Activated T-helper 1 cell treated with Interleukin-2 at 50 U/mL for 16 hours (primary cell): Measurements from ENCODE around the gene ATP6V0A1.
"Not testable (repeated sequence)": the region's sequence is repeated elsewhere in the genome, so short reads cannot be mapped to it uniquely, and the experiment has no call there.

Experiments
- DNase-seq: peaks from one replicate; pipeline ENCODE4 v3.0.0-alpha.2; 2020; ENCODE audit warnings: low read depth

The ATP6V0A1 gene

DNA sequence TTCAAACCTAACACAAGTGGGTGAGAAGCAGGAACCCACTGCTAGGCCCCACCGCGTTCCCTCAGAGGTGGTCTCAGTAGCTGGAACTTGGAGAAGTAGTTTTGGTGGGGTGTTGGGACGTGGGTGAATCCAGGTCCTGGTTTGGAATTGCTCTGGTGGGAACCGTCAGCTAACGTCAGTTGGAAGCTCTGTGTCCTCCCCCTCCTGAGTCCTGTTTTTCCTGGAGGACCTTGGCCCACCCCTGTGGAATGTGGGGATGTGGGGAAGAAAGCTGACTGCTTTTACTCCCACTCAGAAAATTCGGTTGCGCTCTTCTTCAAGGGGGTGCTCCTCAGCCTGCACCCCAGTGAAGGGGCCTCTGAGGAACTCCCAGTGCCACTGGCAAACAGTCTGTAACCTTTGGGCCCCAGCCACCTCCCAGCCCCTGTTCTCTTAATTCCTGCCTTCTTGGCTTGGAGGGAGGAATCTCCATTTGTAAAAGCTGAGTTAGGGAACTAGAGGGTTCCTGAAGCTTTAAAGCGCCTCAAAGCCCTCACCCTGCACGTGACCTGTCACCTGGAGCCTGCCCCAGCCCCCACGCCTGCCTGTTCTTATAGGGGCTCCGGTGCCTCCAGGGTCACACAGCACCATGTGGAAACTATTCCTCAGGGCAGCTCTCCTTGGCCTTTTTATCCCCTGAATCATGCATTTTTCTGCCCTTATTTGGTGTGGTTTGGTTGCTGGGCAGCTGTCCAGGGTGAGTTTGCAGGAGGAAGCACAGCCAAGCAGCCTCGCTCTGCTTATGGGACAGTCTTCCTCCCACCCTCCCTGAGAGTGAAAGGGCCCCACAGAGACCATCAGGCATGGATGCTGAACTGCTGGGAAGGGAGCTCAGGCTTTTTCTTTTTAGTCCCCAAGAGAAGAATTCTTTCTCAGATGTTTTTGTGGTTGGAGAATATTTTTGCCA is 61.1 kb downstream of the ATP6V0A1 start:
- no peak for DNase-seq

DNA sequence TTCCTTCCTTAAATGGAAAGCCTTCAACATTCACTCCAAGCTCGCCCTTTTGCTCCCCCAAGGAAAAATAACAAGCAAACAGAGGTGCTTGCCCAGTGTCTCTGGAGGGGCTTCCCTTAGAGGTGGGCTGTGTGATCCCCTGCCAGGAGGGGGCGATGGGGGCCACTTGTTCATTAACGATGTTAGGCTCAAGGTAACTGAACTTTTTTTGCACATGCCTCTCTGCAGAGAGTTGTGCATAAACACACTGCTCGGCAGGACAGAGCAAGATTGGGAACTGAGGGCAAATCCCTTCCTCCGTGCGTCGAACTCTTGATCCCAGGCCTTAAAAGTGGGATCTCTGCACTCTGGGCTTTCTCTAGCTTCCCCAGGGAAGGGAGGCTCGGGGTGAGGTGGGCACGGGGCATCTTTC is 61.9 kb downstream of the ATP6V0A1 start:
- DNase-seq: no peak

GRCh38 chr17:42521036-42521435 is 62.4 kb downstream of the ATP6V0A1 start:
- DNase-seq: no peak

DNA sequence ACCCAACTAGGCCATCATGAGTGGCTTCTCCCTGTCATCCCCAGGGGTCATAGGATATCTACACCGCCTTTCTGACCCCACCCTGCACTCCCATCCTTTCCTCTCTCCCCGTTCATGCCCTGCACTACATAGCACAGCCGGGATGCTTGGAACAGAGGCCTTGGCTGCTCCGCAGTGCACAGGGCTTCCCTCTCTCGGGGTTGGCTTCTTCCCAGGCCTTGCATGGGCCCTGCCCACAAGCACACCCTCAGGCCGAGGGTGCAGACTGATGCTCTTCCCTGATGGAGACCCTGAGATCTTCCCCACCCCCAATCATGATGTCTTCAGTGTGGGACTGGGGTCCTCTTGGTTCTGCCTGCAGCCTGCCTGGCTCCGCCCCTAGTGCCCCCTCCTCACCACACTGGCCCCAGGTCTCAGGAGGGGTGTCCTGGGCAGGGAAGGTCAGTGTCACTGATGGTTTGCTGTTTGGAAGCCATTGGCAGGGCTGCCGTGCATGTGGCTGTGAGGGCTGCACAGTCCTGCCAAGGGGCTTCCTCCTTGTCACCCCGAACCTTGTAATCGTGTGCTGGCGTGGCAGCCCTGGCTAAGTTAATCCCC is 63.1 kb downstream of the ATP6V0A1 start:
- no peak for DNase-seq

DNA sequence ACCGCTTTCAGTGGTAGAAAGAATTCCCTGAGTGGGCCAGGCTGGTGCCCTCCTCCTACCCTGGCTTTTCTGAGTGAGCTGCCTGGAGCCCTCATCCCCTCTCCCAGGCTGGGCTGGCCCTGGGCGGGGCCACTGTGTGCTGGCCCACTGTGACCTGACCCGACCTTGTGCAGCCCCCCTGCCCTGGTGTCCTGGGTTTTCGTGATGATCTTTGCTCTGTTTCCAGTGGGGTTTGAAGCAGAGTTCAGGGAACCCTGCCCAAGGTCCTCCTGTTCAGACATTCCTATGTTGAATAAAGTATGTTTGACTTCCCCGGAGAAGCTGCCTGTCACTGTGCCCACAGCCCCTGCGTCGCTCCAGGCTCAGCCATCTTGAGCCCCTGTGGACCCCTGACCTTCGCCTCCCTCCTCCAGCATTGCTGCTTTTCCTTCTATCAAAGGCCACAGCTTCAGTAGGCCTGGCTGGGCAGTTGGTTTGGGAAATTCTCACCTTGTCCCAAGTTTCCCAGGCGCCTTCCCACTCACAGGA is 63.6 kb downstream of the ATP6V0A1 start:
- DNase-seq: no peak

DNA sequence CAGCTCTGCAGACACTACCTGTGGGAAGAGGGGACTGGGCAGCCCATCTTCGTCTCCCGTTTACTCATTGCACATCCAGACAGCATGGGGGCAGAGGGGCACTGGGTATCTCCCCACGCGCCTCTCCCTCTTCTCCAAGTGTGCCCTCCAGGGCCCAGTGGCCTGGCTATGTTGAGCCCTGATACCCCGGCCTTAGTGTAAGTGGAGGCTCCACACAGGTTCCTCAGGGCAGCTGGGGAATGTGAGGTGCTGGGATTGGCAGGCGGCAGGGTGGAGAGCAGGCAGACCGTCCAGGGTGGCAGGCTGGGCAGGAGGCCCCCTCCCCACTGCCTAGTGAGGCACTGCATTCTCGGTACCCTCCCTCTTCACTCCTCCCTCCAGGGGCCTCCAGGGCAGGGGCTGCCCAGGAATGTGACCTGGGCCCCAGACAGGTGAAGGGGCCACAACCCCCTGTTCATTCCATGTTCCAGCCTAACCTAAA is 64.2 kb downstream of the ATP6V0A1 start:
- no peak for DNase-seq

DNA sequence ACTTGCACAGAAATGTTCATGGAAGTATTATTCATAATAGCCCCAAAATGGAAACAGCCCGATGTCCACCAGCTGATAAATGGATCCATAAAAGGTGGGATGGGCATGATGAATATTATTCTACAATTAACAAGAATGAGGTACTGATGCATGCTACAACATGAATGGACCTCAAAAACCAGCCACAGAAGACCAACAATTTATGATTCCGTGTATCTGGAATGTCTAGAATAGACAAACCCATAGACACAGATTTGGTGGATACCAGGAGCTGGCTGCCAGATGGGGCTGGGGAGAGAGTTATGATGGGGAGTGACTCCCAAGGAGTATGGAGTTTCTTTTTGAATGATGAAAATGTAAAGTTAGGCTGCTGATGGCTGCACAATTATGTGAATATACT is 66.5 kb downstream of the ATP6V0A1 start:
- DNase-seq: no peak

DNA sequence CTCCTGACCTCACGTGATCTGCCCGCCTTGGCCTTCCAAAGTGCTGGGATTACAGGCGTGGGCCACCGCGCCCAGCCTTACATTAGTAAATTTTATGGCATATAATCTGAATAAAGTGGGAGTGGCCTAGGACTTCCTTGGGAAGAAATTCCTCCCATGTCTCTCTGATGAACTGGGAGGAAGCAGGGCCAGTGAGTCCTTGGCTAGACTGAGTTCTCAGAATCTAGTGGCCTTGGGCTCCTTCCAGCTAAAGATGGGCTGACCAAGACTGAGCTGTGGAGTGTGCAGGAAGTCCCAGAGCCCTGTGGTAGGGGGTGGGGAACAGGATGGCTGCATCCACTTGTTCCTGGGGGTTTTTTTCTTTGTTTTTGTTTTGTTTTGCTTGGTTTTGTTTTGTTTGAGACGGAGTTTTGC is 67.4 kb downstream of the ATP6V0A1 start:
- no peak for DNase-seq

GRCh38 chr17:42527932-42528331 is 69.3 kb downstream of the ATP6V0A1 start:
- DNase-seq: no peak

DNA sequence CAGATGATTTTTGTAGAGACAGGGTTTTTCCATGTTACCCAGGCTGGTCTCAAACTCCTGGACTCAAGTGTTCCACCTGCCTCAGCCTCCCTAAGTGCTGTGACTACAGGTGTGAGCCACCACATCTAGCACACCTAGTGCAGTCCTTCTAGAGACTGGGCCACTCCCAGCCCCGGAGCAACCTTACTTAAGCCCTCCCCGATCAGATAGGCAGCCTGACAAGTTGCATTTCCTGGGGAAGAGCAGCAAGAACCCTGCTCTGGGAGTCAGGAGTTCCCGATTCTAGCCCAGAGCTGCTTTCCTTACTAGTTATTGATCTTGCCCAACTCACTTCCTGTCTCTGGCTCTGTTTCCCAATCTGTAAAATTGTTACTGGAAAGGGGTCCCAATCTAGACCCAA is 70.4 kb downstream of the ATP6V0A1 start:
- no peak for DNase-seq

DNA sequence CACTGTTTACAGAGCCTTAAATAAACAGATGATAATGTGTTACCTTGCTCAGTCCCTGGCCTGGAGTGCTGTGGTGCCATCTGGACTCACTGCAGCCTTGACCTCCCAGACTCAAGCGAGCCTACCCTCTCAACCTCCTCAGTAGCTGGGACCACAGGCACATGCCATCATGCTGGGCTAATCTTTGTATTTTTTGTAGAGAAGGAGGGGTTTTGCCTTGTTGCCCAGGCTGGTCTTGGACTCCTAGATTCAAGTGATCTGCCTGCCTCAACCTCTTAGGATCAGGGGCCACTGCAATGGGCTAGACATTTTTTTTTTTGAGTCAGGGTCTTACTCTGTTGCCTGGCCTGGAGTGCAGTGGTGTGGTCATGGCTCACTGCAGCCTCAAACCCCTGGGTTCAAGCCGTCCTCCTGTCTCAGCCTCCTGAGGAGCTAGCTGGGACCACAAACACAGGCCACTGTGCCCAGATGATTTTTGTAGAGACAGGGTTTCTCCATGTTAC is 72.3 kb downstream of the ATP6V0A1 start:
- no peak for DNase-seq

GRCh38 chr17:42531455-42532354 is 73.0 kb downstream of the ATP6V0A1 start:
- peak; percentile 43 for DNase-seq

DNA sequence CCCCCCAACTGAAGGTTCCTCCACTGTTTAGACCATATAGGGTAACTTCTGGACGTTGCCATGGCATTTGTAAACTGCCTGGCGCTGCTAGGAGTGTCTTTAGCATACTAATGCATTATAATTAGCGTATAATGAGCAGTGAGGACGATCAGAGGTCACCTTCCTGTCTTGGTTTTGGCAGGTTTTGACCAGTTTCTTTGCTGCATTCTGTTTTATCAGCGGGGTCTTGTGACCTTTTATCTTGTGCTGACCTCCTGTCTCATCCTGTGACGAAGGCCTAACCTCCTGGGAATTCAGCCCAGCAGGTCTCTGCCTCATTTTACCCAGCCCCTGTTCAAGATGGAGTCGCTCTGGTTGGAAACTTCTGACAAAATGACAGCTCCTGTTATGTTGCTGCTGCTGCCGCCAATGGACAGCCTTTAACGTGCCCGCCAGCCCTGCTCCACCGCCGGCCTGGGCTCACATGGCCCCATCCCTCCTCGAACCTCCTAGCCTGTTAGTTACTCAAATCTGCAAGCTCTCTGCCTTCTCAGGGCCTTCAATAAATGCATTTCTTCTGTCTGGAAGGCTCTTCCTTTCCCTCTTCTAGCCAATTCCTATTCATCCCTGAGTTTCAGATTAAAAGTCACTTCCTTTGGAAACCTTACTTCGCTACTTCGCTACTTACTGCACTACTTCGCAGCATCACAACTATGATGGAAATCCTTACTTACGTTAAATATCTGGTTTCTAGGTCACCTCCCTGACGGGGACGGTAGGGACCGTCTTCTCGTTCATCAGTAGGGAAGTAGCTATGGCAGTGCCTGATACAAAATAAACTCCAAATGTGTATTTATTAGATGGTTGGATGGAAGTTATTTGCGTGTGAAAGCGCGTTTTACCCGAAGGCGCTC is 76.7 kb downstream of the ATP6V0A1 start:
- no peak for DNase-seq

DNA sequence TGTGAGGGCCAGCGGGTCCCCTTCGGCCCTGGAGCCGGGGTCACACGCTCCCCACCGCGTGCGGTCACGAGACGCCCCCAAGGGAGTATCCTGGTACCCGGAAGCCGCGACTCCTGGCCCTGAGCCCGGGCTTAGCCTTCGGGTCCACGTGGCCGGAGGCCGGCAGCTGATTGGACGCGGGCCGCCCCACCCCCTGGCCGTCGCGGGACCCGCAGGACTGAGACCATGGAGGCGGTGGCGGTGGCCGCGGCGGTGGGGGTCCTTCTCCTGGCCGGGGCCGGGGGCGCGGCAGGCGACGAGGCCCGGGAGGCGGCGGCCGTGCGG is 77.3 kb downstream of the ATP6V0A1 start, which contains the start of gene NAGLU:
NAGLU (plus strand) TSS at position 194 of the 324 bp plus-strand sequence; CDS start at position 226, 32 bp downstream.
- peak; percentile 70 for DNase-seq

- DNase-seq: peak; percentile 54
These were observed 77.9 kb downstream of the ATP6V0A1 start for GRCh38 chr17:42536372-42537155.

GRCh38 chr17:42537156-42537805 is 78.6 kb downstream of the ATP6V0A1 start:
- DNase-seq: no peak

- DNase-seq: no peak
These were observed 79.3 kb downstream of the ATP6V0A1 start for GRCh38 chr17:42537826-42538451.

GRCh38 chr17:42538482-42538881 is 79.8 kb downstream of the ATP6V0A1 start:
- DNase-seq: no peak

GRCh38 chr17:42540558-42540957 is 81.9 kb downstream of the ATP6V0A1 start:
- not testable (repeated sequence) for DNase-seq
